Endothelial cell of umbilical vein (primary cell): ENCODE data around the gene ALG2. TPM values are rescaled to one million over a fixed set of nuclear protein-coding genes. Genes with fewer than 3 reads are reported as not detected.

Source experiments
- BruUV-seq: library from RNA; stranded (reverse); fragments of 400-500 nt; replicated peaks from 2 replicates; lab custom pipeline; 2021; lab: Mats Ljungman, UMichigan
- CTCF ChIA-PET: fragments of 300-600, 350-600 bp; sonication (Branson Sonifier 250); formaldehyde crosslinking; loops from one replicate; lab custom pipeline; 2021; ENCODE audit warnings: antibody characterized with exemption, inconsistent platforms; lab: Charles Lee
- POLR2A ChIA-PET: fragments of 300-600, 350-600 bp; sonication (Branson Sonifier 250); formaldehyde crosslinking; loops from one replicate; lab custom pipeline; 2021; ENCODE audit warnings: antibody characterized with exemption, inconsistent platforms; lab: Charles Lee
- DNase-seq: peaks from one replicate; pipeline ENCODE4 v3.0.0-alpha.2; 2011; ENCODE audit warnings: low read depth, low spot score
- FAIRE-seq: peaks from 2 replicates; lab custom pipeline; 2011; peaks lifted over from hg19 to GRCh38; lab: Jason Lieb, UNC
- H2AFZ ChIP-seq: 2 replicates; pipeline ENCODE4 v1.6.0; 2012; ENCODE audit warnings: low read depth, low read length, control low read depth, inconsistent platforms
- H3K27ac ChIP-seq: 2 replicates; pipeline ENCODE4 v1.5.1; 2011; ENCODE audit warnings: low read depth, mild to moderate bottlenecking, control low read depth, low read length, moderate library complexity; ENCODE audit not compliant: insufficient read depth
- H3K27me3 ChIP-seq, 2 experiments: 2 replicates each; pipeline versions ENCODE4 v1.6.0 to v1.6.1; 2011; ENCODE audit warnings: low read length in 2 of 2, mixed read lengths in 1 of 2; ENCODE audit not compliant: control insufficient read depth in 2 of 2, insufficient read depth in 2 of 2
- H3K36me3 ChIP-seq, 2 experiments: 2 replicates in 1 of 2; 3 replicates in 1 of 2; pipeline ENCODE4 v1.5.1; 2011; ENCODE audit warnings: low read length in 2 of 2, mild to moderate bottlenecking in 1 of 2, moderate library complexity in 1 of 2; ENCODE audit not compliant: control insufficient read depth in 2 of 2, insufficient read depth in 2 of 2; ENCODE audit errors: extremely low read depth in 1 of 2
- H3K4me1 ChIP-seq: 3 replicates; pipeline ENCODE4 v1.5.1; 2011; ENCODE audit warnings: mild to moderate bottlenecking, low read length; ENCODE audit not compliant: control insufficient read depth, insufficient read depth; ENCODE audit errors: extremely low read depth
- H3K4me2 ChIP-seq: 2 replicates; pipeline ENCODE4 v1.6.1; 2011; ENCODE audit warnings: low read length, control low read depth, mixed read lengths; ENCODE audit not compliant: insufficient read depth
- H3K4me3 ChIP-seq, 3 experiments: fragments of 200-600 bp in 1 of 3; sonication (generic), shearing (Covaris generic) in 1 of 3; replicated peaks in 1 of 3; 2 replicates each; pipeline ENCODE4 v1.5.1; 2011 to 2016; ENCODE audit warnings: control low read depth in 3 of 3, low read length in 3 of 3, mild to moderate bottlenecking in 2 of 3, inconsistent platforms in 1 of 3, low read depth in 1 of 3, moderate library complexity in 1 of 3; ENCODE audit not compliant: insufficient read depth in 1 of 3
- H3K79me2 ChIP-seq: 2 replicates; pipeline ENCODE4 v1.6.0; 2012; ENCODE audit warnings: low read length, inconsistent platforms; ENCODE audit not compliant: control insufficient read depth, insufficient read depth
- H3K9ac ChIP-seq: replicated peaks from 2 replicates; pipeline ENCODE3; 2011; ENCODE audit warnings: low read length, control low read depth; ENCODE audit not compliant: insufficient read depth; ENCODE audit errors: extremely low read depth
- H3K9me1 ChIP-seq: replicated peaks from 3 replicates; pipeline ENCODE4 v1.6.0; 2011; ENCODE audit warnings: mild to moderate bottlenecking, low read length; ENCODE audit not compliant: control insufficient read depth, insufficient read depth; ENCODE audit errors: extremely low read depth
- H3K9me3 ChIP-seq: replicated peaks from 2 replicates; pipeline ENCODE4 v1.5.1; 2012; ENCODE audit warnings: low read length, inconsistent platforms; ENCODE audit not compliant: control insufficient read depth, insufficient read depth
- H4K20me1 ChIP-seq: replicated peaks from 2 replicates; pipeline ENCODE3; 2011; ENCODE audit warnings: mild to moderate bottlenecking, low read length; ENCODE audit not compliant: control insufficient read depth, insufficient read depth; ENCODE audit errors: extremely low read depth
- CTCF ChIP-seq, 2 donors: IDR thresholded peaks; 1 replicate in 1 of 2; 2 replicates in 1 of 2; pipeline ENCODE4 v1.5.1; 2011; ENCODE audit warnings: low read length in 2 of 2, mild to moderate bottlenecking in 2 of 2, moderate library complexity in 2 of 2, control low read depth in 1 of 2, inconsistent platforms in 1 of 2, low read depth in 1 of 2; ENCODE audit not compliant: insufficient read depth in 1 of 2; ENCODE audit errors: extremely low read depth in 1 of 2
- EZH2 ChIP-seq: IDR thresholded peaks from 2 replicates; pipeline ENCODE4 v1.6.1; 2012; ENCODE audit warnings: borderline replicate concordance, low read depth, mild to moderate bottlenecking, moderate library complexity, low read length, inconsistent platforms; ENCODE audit not compliant: severe bottlenecking
- FOS ChIP-seq: IDR thresholded peaks from 2 replicates; pipeline ENCODE4 v1.6.1; 2011; ENCODE audit warnings: mild to moderate bottlenecking, low read length, moderate library complexity, borderline replicate concordance; ENCODE audit not compliant: insufficient read depth
- GATA2 ChIP-seq: IDR thresholded peaks from 2 replicates; pipeline ENCODE4 v1.7.0; 2011; ENCODE audit warnings: low read depth, mild to moderate bottlenecking, moderate library complexity, mixed read lengths, low read length; ENCODE audit not compliant: insufficient read length, insufficient read depth
- JUN ChIP-seq: IDR thresholded peaks from 2 replicates; pipeline ENCODE4 v1.6.1; 2011; ENCODE audit warnings: borderline replicate concordance, low read depth; ENCODE audit not compliant: insufficient read length, insufficient read depth
- MAX ChIP-seq: IDR thresholded peaks from 2 replicates; pipeline ENCODE4 v1.6.1; 2011; ENCODE audit not compliant: insufficient read depth, insufficient read length
- MYC ChIP-seq: IDR thresholded peaks from one replicate; pipeline ENCODE4 v1.6.1; 2011; ENCODE audit warnings: mild to moderate bottlenecking, low read depth, low read length
- POLR2A ChIP-seq: IDR thresholded peaks from 2 replicates; pipeline ENCODE4 v1.6.1; 2012; ENCODE audit warnings: low read depth, mild to moderate bottlenecking, control low read depth, low read length
- POLR2AphosphoS5 ChIP-seq: IDR thresholded peaks from 2 replicates; pipeline ENCODE4 v1.6.1; 2012; ENCODE audit warnings: low read depth, mild to moderate bottlenecking, control low read depth, low read length, moderate library complexity; ENCODE audit not compliant: insufficient read depth
- dilution Hi-C: fragments of 300-500 bp; cut with MboI; formaldehyde crosslinking; loops from one replicate; pipeline ENCODE4 v1.15.0; 2019; ENCODE audit warnings: low sequenced_read_pairs; ENCODE audit not compliant: extremely low pct_ligation_motif_present
- intact Hi-C: fragments of 100-400 bp; cut with micrococcal nuclease; formaldehyde crosslinking; loops from one replicate; pipeline ENCODE4 v1.10.0; 2022
- polyA plus RNA-seq, 4 experiments: library from polyadenylated mRNA; depleted of rRNA in 3 of 4; stranded (reverse) in 3 of 4; unstranded in 1 of 4; fragments of >200 nt; gene quantifications; 2 replicates each; pipeline versions ENCODE4 v1.2.1 to v1.2.3, GENCODE V29; 2011 to 2012; ENCODE audit warnings: missing spikeins in 1 of 4
- total RNA-seq: library from RNA; stranded (reverse); gene quantifications from 2 replicates; pipeline ENCODE4 v1.2.3, GENCODE V29; 2021

The ALG2 gene
- total and polyA plus RNA-seq, 2 donors (not counting 3 experiments of a cell fraction or from before 2014, with no cell fraction given): 32.4 to 40.7 TPM

DNA sequence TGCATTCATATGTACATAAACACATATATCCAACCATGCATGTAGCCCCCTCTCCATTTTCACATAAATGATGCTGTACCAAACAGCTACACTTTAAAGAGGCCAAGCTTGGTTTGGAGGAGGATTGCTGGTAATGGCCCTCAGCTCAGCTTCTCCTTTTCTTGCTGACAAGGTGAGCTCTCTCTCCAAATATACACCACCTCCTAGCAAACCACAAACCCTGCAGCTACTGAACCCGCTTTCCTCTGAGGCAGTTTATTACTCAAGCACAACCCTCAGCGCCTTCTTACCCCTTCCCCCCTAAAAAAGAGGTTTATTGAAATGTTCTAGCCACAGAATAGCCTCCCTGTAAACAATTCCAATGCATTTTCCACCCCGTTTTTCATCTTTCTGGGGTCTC, 54.0 kb downstream of the ALG2 start:
- no peak for DNase-seq
- Histone ChIP-seq H3K9me1 (no peaks in the 10 kb centered on the region), H3K9ac (no peak overlapping the region), H3K9me3 (no peaks in the 10 kb centered on the region), H3K4me1 (no peaks in the 10 kb centered on the region), H3K79me2 (no peaks in the 10 kb centered on the region), H3K27ac (no peak overlapping the region), H3K36me3 (no peaks in the 10 kb centered on the region), H3K27me3 (peaks cover 0 to 2% of the 10 kb centered on the region in 2 experiments), H3K4me3 (no peak overlapping the region), H4K20me1 (no peaks in the 10 kb centered on the region), H3K4me2 (no peak overlapping the region), H2AFZ (no peak overlapping the region)
- dilution Hi-C loops (no loop called here), intact Hi-C loops (no loop called here)
- CTCF ChIA-PET: interaction anchor here (1.1 kb wide), 1 partner anchor 843 kb away, joined by 3 read pairs; no protein-coding TSS in a partner anchor
- BruUV-seq: no TSS peak
- TF ChIP-seq JUN: no peak
- TF ChIP-seq POLR2A: no peak
- TF ChIP-seq GATA2: no peak
- TF ChIP-seq FOS: no peak
- TF ChIP-seq CTCF (IDR thresholded peaks at IDR 0.05; ENCODE audit: extremely low read depth in 1 of 2, insufficient read depth in 1 of 2, low read depth in 1 of 2, low read length in 2 of 2): no peak
- TF ChIP-seq POLR2AphosphoS5: no peak
- POLR2A ChIA-PET: no interaction called here
- FAIRE-seq: no peak

GRCh38 chr9:99167119-99167518, 54.6 kb downstream of the ALG2 start:
- TF ChIP-seq MAX (no peak), POLR2A (no peak), GATA2 (no peak), POLR2AphosphoS5 (no peak), MYC (no peak), FOS (no peak), JUN (no peak), EZH2 (no peak), CTCF (IDR thresholded peaks at IDR 0.05; ENCODE audit: extremely low read depth in 1 of 2, insufficient read depth in 1 of 2, low read depth in 1 of 2, low read length in 2 of 2) (no peak)
- BruUV-seq: no TSS peak

More at GRCh38 chr9:99167119-99167518, 54.6 kb downstream of the ALG2 start:
- Histone ChIP-seq H3K9ac (no peak overlapping the region), H3K9me3 (no peaks in the 10 kb centered on the region), H3K9me1 (no peaks in the 10 kb centered on the region), H3K4me1 (no peaks in the 10 kb centered on the region), H3K36me3 (no peaks in the 10 kb centered on the region), H3K79me2 (no peaks in the 10 kb centered on the region), H3K4me3 (no peak overlapping the region), H3K4me2 (no peak overlapping the region), H3K27ac (no peak overlapping the region), H3K27me3 (no peaks in the 10 kb centered on the region), H2AFZ (no peak overlapping the region), H4K20me1 (no peaks in the 10 kb centered on the region)
- intact Hi-C loops: no loop called here
- ChIA-PET POLR2A (no interaction called here), CTCF (interaction anchor here (1.0 kb wide), 1 partner anchor 17 kb away, joined by 3 read pairs; no protein-coding TSS in a partner anchor)
- dilution Hi-C loops: no loop called here
- no peak for DNase-seq
- no peak for FAIRE-seq
